HepG2 (cell line): Measurements from ENCODE around the gene RHBDL3. TPM values are rescaled to one million over a fixed set of nuclear protein-coding genes. Genes with fewer than 3 reads are reported as not detected.
A peak's percentile ranks its signal among the peaks of the same experiment; 100 is the strongest.

Experiments
- CSRNP1 ChIP-seq: sonication (generic); formaldehyde crosslinking; IDR thresholded peaks from 2 replicates; pipeline ENCODE4 v1.8.1; 2023; ENCODE audit warnings: mild to moderate bottlenecking, missing genetic modification reagents
- ESRRA ChIP-seq: sonication (generic); formaldehyde crosslinking; IDR thresholded peaks from 2 replicates; pipeline ENCODE4 v1.5.1; 2020; ENCODE audit warnings: mild to moderate bottlenecking, low read depth, missing genetic modification reagents
- GATAD2A ChIP-seq: IDR thresholded peaks from 2 replicates; pipeline ENCODE4 v1.6.1; 2016
- KDM2A ChIP-seq: sonication (generic); formaldehyde crosslinking; IDR thresholded peaks from 2 replicates; pipeline ENCODE4 v1.4.0; 2020; ENCODE audit warnings: low read depth, missing genetic modification reagents, borderline replicate concordance
- MBD4 ChIP-seq: IDR thresholded peaks from 2 replicates; pipeline ENCODE4 v1.6.1; 2012; ENCODE audit warnings: low read length, inconsistent platforms, borderline replicate concordance
- NFIC ChIP-seq: IDR thresholded peaks from 2 replicates; pipeline ENCODE4 v1.6.1; 2012; ENCODE audit warnings: mild to moderate bottlenecking, low read length, inconsistent platforms
- TFAP4 ChIP-seq: sonication (generic); IDR thresholded peaks from 2 replicates; pipeline ENCODE4 v1.6.1; 2016; ENCODE audit warnings: low read depth, borderline replicate concordance
- ZBTB37 ChIP-seq: sonication (generic); formaldehyde crosslinking; IDR thresholded peaks from 2 replicates; pipeline ENCODE4 v1.4.0; 2020; ENCODE audit warnings: mild to moderate bottlenecking, missing genetic modification reagents
- ZKSCAN8 ChIP-seq: IDR thresholded peaks from 2 replicates; pipeline ENCODE4 v1.6.1; 2016; ENCODE audit warnings: borderline replicate concordance, missing genetic modification reagents, missing compliant biosample characterization
- ZNF343 ChIP-seq: sonication (generic); formaldehyde crosslinking; IDR thresholded peaks from 2 replicates; pipeline ENCODE4 v1.4.0; 2020; ENCODE audit warnings: mild to moderate bottlenecking, missing genetic modification reagents
- ZNF44 ChIP-seq: sonication (generic); formaldehyde crosslinking; IDR thresholded peaks from 2 replicates; pipeline ENCODE4 v1.5.1; 2020; ENCODE audit warnings: mild to moderate bottlenecking, missing genetic modification reagents
- ZNF576 ChIP-seq: sonication (generic); formaldehyde crosslinking; IDR thresholded peaks from 2 replicates; pipeline ENCODE4 v1.4.0; 2020; ENCODE audit warnings: mild to moderate bottlenecking, missing genetic modification reagents
- ZNF691 ChIP-seq: sonication (generic); formaldehyde crosslinking; IDR thresholded peaks from 2 replicates; pipeline ENCODE4 v1.4.0; 2020; ENCODE audit warnings: missing genetic modification reagents, low read depth, mild to moderate bottlenecking, borderline replicate concordance
- ZNF768 ChIP-seq: sonication (generic); formaldehyde crosslinking; IDR thresholded peaks from 2 replicates; pipeline ENCODE4 v1.4.0; 2020; ENCODE audit warnings: missing genetic modification reagents
- polyA plus RNA-seq, 8 experiments: library from polyadenylated mRNA; depleted of rRNA in 3 of 8; stranded (reverse) in 7 of 8; unstranded in 1 of 8; fragments of >200 nt; fragmentation: Illumina TruSeq in 4 of 8; extraction: Trizol in 4 of 8; gene quantifications; 2 replicates each; pipeline versions ENCODE4 v1.2.1 to v1.2.3, GENCODE V29; 2011 to 2016; ENCODE audit warnings: low read depth in 4 of 8, missing spikeins in 1 of 8, mixed read lengths in 1 of 8; ENCODE audit not compliant: insufficient read depth in 1 of 8
- total RNA-seq, 5 experiments: library from RNA; depleted of rRNA; stranded (reverse); fragments of >200 nt; fragmentation: Illumina TruSeq; extraction: Trizol; gene quantifications; 2 replicates each; pipeline ENCODE4 v1.2.3, GENCODE V29; 2016; ENCODE audit warnings: low read depth in 1 of 5
- TF ChIP-seq, protein P1 (sequence below): sonication (generic); formaldehyde crosslinking; IDR thresholded peaks from 2 replicates; pipeline ENCODE4 v1.4.0; 2020; ENCODE audit warnings: missing genetic modification reagents
- TF ChIP-seq, protein P2 (sequence below): sonication (generic); formaldehyde crosslinking; IDR thresholded peaks from 2 replicates; pipeline ENCODE4 v1.5.0; 2020; ENCODE audit warnings: mild to moderate bottlenecking, low read depth, missing genetic modification reagents, borderline replicate concordance

Gene RHBDL3
- total and polyA plus RNA-seq, 2 of the 13 experiments (the other 11 are each of a cell fraction or from before 2014, with no cell fraction given) = 0.09 TPM; not detected in 1

- TF ChIP-seq, protein P1, sequence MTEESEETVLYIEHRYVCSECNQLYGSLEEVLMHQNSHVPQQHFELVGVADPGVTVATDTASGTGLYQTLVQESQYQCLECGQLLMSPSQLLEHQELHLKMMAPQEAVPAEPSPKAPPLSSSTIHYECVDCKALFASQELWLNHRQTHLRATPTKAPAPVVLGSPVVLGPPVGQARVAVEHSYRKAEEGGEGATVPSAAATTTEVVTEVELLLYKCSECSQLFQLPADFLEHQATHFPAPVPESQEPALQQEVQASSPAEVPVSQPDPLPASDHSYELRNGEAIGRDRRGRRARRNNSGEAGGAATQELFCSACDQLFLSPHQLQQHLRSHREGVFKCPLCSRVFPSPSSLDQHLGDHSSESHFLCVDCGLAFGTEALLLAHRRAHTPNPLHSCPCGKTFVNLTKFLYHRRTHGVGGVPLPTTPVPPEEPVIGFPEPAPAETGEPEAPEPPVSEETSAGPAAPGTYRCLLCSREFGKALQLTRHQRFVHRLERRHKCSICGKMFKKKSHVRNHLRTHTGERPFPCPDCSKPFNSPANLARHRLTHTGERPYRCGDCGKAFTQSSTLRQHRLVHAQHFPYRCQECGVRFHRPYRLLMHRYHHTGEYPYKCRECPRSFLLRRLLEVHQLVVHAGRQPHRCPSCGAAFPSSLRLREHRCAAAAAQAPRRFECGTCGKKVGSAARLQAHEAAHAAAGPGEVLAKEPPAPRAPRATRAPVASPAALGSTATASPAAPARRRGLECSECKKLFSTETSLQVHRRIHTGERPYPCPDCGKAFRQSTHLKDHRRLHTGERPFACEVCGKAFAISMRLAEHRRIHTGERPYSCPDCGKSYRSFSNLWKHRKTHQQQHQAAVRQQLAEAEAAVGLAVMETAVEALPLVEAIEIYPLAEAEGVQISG (CRISPR knock-in tag) = peak; percentile 33; the same call in 1 of the 2 replicates
- TF ChIP-seq ZNF576 (CRISPR knock-in tag) (no peak), CSRNP1 (CRISPR knock-in tag) (no peak), KDM2A (CRISPR knock-in tag) (no peak), ESRRA (peak; percentile 96), ZNF343 (CRISPR knock-in tag) (no peak), ZKSCAN8 (CRISPR knock-in tag) (no peak), NFIC (peak; percentile 52; the same call in 1 of the 2 replicates), ZNF44 (CRISPR knock-in tag) (no peak), ZBTB37 (CRISPR knock-in tag) (peak; percentile 76), ZNF691 (CRISPR knock-in tag) (peak; percentile 57; the same call in 1 of the 2 replicates), GATAD2A (CRISPR knock-in tag) (peak; percentile 85; the same call in 1 of the 2 replicates), TFAP4 (0 out of 2 replicates have a peak, but pooled peaks have one; percentile 17), ZNF768 (CRISPR knock-in tag) (peak; percentile 13; the same call in 1 of the 2 replicates), MBD4 (no peak)
- TF ChIP-seq, protein P2, sequence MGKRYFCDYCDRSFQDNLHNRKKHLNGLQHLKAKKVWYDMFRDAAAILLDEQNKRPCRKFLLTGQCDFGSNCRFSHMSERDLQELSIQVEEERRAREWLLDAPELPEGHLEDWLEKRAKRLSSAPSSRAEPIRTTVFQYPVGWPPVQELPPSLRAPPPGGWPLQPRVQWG (CRISPR knock-in tag) = no peak
Measured at GRCh38 chr17:32302860-32303649, 37.4 kb downstream of the RHBDL3 start (continued).
